GM12865 (cell line): ENCODE results near the gene RAPGEF3.

Source experiments
- DNase-seq: peaks from one replicate; pipeline ENCODE4 v3.0.0; 2010; ENCODE audit warnings: low read depth
- H3K4me3 ChIP-seq: 2 replicates; pipeline ENCODE4 v1.5.1; 2011; ENCODE audit warnings: mild to moderate bottlenecking, low read depth, low read length, control low read depth
- CTCF ChIP-seq: IDR thresholded peaks from 2 replicates; pipeline ENCODE4 v1.5.1; 2011; ENCODE audit warnings: low read length, control low read depth, low read depth, inconsistent platforms; ENCODE audit not compliant: insufficient read depth; ENCODE audit errors: missing control alignments

Gene RAPGEF3

GRCh38 chr12:47785887-47786661, 27.4 kb upstream of the RAPGEF3 start:
- no peak for TF ChIP-seq CTCF
- no peak overlapping the region for H3K4me3 ChIP-seq
- no peak for DNase-seq

DNA sequence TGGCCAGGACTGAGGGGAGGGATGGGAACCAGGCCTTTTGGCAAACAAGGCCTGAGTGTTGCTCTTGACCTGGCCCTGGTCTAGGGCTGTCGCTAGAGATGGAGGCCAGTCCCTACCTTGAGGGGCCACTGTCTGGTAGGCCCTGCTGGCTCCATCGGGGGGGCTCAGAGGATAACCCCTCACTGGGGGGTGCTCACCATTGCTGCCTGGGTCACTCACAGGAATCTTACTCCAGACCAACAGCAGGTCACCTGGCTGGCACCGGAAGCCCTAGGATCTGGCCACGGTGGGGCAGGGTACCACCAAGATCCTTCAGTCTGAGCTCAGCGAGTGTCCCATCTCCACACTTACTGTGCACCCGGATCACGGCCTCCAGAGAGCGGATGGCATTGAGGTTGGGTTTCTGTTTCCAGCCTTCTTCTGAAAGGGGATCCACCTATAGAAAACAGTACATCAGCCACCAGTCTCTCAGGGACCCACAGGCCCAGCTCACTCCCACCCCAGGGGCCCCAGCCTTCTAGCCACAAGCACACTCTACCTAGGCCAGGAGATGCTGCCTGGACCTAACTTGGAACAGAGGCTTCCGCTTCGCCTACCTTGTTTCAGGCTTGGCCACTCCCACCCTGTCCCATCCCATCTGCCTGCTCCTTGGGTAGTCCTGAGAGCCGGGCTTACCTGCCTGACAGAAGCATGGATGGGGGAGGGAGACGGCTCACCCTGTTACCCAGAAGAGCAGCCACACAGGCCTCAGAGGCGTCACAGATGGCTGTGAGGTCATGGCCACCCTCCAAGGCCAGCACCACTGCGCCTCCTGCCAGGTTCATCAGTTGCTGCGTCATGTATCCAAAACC, 26.6 kb upstream of the RAPGEF3 start:
- TF ChIP-seq CTCF = no peak
- DNase-seq = no peak
- H3K4me3 ChIP-seq = no peak overlapping the region

GRCh38 chr12:47783821-47784819, 25.4 kb upstream of the RAPGEF3 start:
- no peak for DNase-seq
- H3K4me3 ChIP-seq = no peak overlapping the region
- TF ChIP-seq CTCF = no peak

DNA sequence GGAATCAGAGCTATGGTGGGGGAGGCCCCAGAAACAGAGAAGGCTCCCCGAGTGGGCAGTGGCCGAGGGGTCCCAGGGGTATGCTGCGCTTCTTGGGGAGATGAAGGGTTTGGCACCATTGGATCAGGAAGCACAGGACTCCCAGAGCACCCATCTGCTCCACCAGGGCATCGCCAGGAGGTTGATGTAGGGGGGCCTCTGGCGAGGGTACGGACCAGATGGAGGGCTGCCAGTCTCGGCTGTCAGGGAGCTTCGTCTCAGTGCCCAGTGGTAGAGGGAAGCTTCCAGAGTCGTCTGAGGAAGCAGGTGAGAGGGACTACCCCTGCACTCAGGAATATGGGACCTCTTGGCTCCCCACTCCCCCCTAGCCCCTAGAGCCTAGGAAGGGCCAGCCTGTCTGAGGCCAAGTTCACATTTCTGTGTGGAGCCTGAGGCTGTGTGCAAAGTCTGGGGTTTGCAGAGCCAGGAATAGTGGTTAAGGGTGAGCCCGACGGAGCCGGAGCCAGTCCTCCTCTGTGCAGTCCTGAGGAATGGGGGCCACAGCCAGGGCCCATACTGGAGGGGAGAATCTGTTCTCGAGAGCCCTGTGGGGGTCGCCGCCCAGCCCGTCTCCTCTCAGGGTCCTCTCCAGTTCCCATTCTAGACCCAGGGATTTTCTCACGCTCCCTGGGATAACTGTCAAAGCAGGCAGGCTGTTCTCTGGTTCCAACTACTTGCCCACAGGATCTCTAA, 24.5 kb upstream of the RAPGEF3 start:
- no peak for DNase-seq
- TF ChIP-seq CTCF = no peak

GRCh38 chr12:47782372-47782770, 23.7 kb upstream of the RAPGEF3 start:
- no peak for DNase-seq

More for the DNA sequence above, 24.5 kb upstream of the RAPGEF3 start:
- H3K4me3 ChIP-seq = no peak overlapping the region

More at GRCh38 chr12:47782372-47782770, 23.7 kb upstream of the RAPGEF3 start:
- no peak for TF ChIP-seq CTCF
- H3K4me3 ChIP-seq = no peak overlapping the region
